Measurements from ENCODE around the gene FAF1.

DNA sequence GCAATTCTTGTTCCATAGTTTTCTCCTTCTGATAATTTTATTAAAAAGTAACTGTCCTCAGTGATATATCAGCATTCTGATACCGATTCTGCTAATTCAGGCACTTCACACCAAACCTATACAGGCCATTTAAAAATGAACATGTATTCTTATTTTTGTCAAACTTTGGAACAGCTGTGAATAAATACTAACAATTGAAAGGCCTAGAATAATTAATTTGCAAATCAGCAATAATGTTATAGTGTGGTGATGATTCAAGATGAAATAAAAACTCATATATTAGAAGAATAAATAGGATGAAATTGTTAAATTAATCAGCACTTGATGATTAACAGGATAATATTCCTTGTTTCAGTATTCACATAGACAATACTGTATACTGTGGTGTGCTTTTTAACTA, 19.9 kb upstream of the FAF1 start:
- TF ChIP-seq CTCF (IDR thresholded peaks at IDR 0.05) (no peak), POLR2A (IDR thresholded peaks at IDR 0.05) (no peak), EP300 (IDR thresholded peaks at IDR 0.05) (no peak)

Measured in ovary (tissue), 3 donors.